Smooth muscle cell (in vitro differentiated cells): ENCODE data around the gene USP53. TPM values are rescaled to one million over a fixed set of nuclear protein-coding genes. Genes with fewer than 3 reads are reported as not detected.
A peak's percentile ranks its signal among the peaks of the same experiment; 100 is the strongest.

Experiments
- DNase-seq: peaks from one replicate; lab custom pipeline; 2025; ENCODE audit not compliant: unreplicated experiment; lab: John Stamatoyannopoulos, UW
- H2AFZ ChIP-seq: fragments of 200-600 bp; sonication (generic); 2 replicates; pipeline ENCODE4 v1.6.0; 2016; ENCODE audit warnings: antibody characterized with exemption, low read depth, mild to moderate bottlenecking
- H3F3A ChIP-seq: fragments of 200-600 bp; sonication (generic); 2 replicates; pipeline ENCODE4 v1.6.0; 2017; ENCODE audit warnings: antibody characterized with exemption, low read depth
- H3K27ac ChIP-seq: fragments of 200-600 bp; sonication (generic); 2 replicates; pipeline ENCODE4 v1.5.1; 2016; ENCODE audit warnings: low read depth, mild to moderate bottlenecking
- H3K27me3 ChIP-seq: fragments of 200-600 bp; sonication (generic); 2 replicates; pipeline ENCODE4 v1.6.1; 2016; ENCODE audit warnings: low read depth, mild to moderate bottlenecking
- H3K36me3 ChIP-seq: fragments of 200-600 bp; sonication (generic); 2 replicates; pipeline ENCODE4 v1.5.1; 2016; ENCODE audit warnings: low read depth
- H3K4me1 ChIP-seq: fragments of 200-600 bp; sonication (generic); 2 replicates; pipeline ENCODE4 v1.5.1; 2016; ENCODE audit warnings: low read depth
- H3K4me2 ChIP-seq: fragments of 200-600 bp; sonication (generic); 2 replicates; pipeline ENCODE4 v1.6.0; 2016; ENCODE audit warnings: mild to moderate bottlenecking
- H3K4me3 ChIP-seq: fragments of 200-600 bp; sonication (generic); 2 replicates; pipeline ENCODE4 v1.5.1; 2016; ENCODE audit warnings: mild to moderate bottlenecking
- H3K79me2 ChIP-seq: fragments of 200-600 bp; sonication (generic); 2 replicates; pipeline ENCODE4 v1.6.0; 2016; ENCODE audit warnings: low read depth, mild to moderate bottlenecking
- H3K9ac ChIP-seq: fragments of 200-600 bp; sonication (generic); 2 replicates; pipeline ENCODE4 v1.6.0; 2016; ENCODE audit warnings: low read depth
- H3K9me3 ChIP-seq: fragments of 200-600 bp; sonication (generic); replicated peaks from 2 replicates; pipeline ENCODE4 v1.5.1; 2016; ENCODE audit warnings: low read depth
- H4K20me1 ChIP-seq: fragments of 200-600 bp; sonication (generic); 2 replicates; pipeline ENCODE4 v1.6.0; 2016; ENCODE audit warnings: low read depth
- CTCF ChIP-seq: fragments of 200-600 bp; sonication (generic); IDR thresholded peaks from 2 replicates; pipeline ENCODE4 v1.5.1; 2017; ENCODE audit warnings: borderline replicate concordance, mild to moderate bottlenecking, antibody characterized with exemption; ENCODE audit not compliant: insufficient read depth, poor library complexity, severe bottlenecking
- WGBS: methylation state at CpG from one replicate; pipeline ENCODE4 v1.1.7; 2016; ENCODE audit warnings: low lambda C conversion rate; 5-methylcytosine and 5-hydroxymethylcytosine counted together
- polyA plus RNA-seq: library from polyadenylated mRNA; unstranded; fragments of >200 nt; fragmentation: Nextera tagmentation; extraction: Ambion mirVana; gene quantifications from 2 replicates; pipeline ENCODE4 v1.2.1, GENCODE V29; 2016
- total RNA-seq: library from RNA; depleted of rRNA; stranded (reverse); fragments of >200 nt; gene quantifications from 2 replicates; pipeline ENCODE4 v1.2.3, GENCODE V29; 2014

Gene USP53
- total and polyA plus RNA-seq, 2 experiments from 2014 or later: 4.2 to 16.3 TPM

GRCh38 chr4:119290598-119290997 is 78.1 kb downstream of the USP53 start:
- Histone ChIP-seq H3K9me3 (no peaks in the 10 kb centered on the region), H3K4me3 (no peak overlapping the region), H3K36me3 (no peaks in the 10 kb centered on the region), H3K4me2 (no peak overlapping the region), H3K79me2 (no peaks in the 10 kb centered on the region), H3K9ac (no peak overlapping the region), H3K27ac (no peak overlapping the region), H2AFZ (no peak overlapping the region), H3K27me3 (no peaks in the 10 kb centered on the region), H4K20me1 (peaks cover 3% of the 10 kb centered on the region), H3K4me1 (peaks cover 7% of the 10 kb centered on the region), H3F3A (peaks cover 3% of the 10 kb centered on the region)
- TF ChIP-seq CTCF: no peak
- no peak for DNase-seq
- 90% methylated on average over 1 of the region's 1 CpG for WGBS

- no peaks in the 10 kb centered on the region for H3K36me3 ChIP-seq
- 95% methylated on average over 2 of the region's 2 CpGs for WGBS
- H3K27me3 ChIP-seq: no peaks in the 10 kb centered on the region
- no peaks in the 10 kb centered on the region for H3K9me3 ChIP-seq
- no peak for TF ChIP-seq CTCF
- H2AFZ ChIP-seq: no peak overlapping the region
- no peak overlapping the region for H3K9ac ChIP-seq
- peak overlapping the region; percentile 30 for H3K4me2 ChIP-seq
- no peak overlapping the region for H3K4me3 ChIP-seq
- H4K20me1 ChIP-seq: peaks cover 33% of the 10 kb centered on the region
- H3K79me2 ChIP-seq: peaks cover 36% of the 10 kb centered on the region
- peaks cover 14% of the 10 kb centered on the region for H3K4me1 ChIP-seq
- no peak for DNase-seq
- no peak overlapping the region for H3K27ac ChIP-seq
- H3F3A ChIP-seq: no peaks in the 10 kb centered on the region
Measured at GRCh38 chr4:119296356-119296755, 83.8 kb downstream of the USP53 start.

GRCh38 chr4:119297795-119298194 is 85.3 kb downstream of the USP53 start:
- DNase-seq: no peak
- Histone ChIP-seq H3K4me2 (peak overlapping the region; percentile 96), H3K27ac (peak overlapping the region; percentile 86), H3K4me1 (peaks cover 14% of the 10 kb centered on the region), H3K27me3 (no peaks in the 10 kb centered on the region), H3K9ac (no peak overlapping the region), H3K9me3 (no peaks in the 10 kb centered on the region), H3K79me2 (peaks cover 36% of the 10 kb centered on the region), H2AFZ (no peak overlapping the region), H4K20me1 (peaks cover 33% of the 10 kb centered on the region), H3K4me3 (peak overlapping the region; percentile 80), H3F3A (no peaks in the 10 kb centered on the region), H3K36me3 (no peaks in the 10 kb centered on the region)
- TF ChIP-seq CTCF: no peak
- WGBS: 97% methylated on average over 1 of the region's 1 CpG

GRCh38 chr4:119299260-119299671 is 86.8 kb downstream of the USP53 start:
- Histone ChIP-seq H3K9ac (peak overlapping the region; percentile 88), H2AFZ (peak overlapping the region; percentile 89), H3K36me3 (no peaks in the 10 kb centered on the region), H3K27ac (peak overlapping the region; percentile 86), H3F3A (no peaks in the 10 kb centered on the region), H3K79me2 (peaks cover 36% of the 10 kb centered on the region), H3K4me3 (peak overlapping the region; percentile 80), H3K4me1 (peaks cover 14% of the 10 kb centered on the region), H3K4me2 (peak overlapping the region; percentile 96), H4K20me1 (peaks cover 33% of the 10 kb centered on the region), H3K9me3 (no peaks in the 10 kb centered on the region), H3K27me3 (no peaks in the 10 kb centered on the region)
- TF ChIP-seq CTCF: no peak
- no peak for DNase-seq
- 9% methylated on average over 2 of the region's 2 CpGs for WGBS
